CD14-positive monocyte (primary cell): Measurements from ENCODE around the gene TBL1XR1. TPM values are rescaled to one million over a fixed set of nuclear protein-coding genes. Genes with fewer than 3 reads are reported as not detected.
A peak's percentile ranks its signal among the peaks of the same experiment; 100 is the strongest.

Experiments used
- DNase-seq, 3 donors: peaks; one replicate each; pipeline ENCODE4 v3.0.0-alpha.2; 2011 to 2022
- H2AFZ ChIP-seq: 2 replicates; pipeline ENCODE4 v1.6.0; 2012; ENCODE audit warnings: mild to moderate bottlenecking, low read depth, low read length, inconsistent platforms; ENCODE audit not compliant: insufficient read depth, poor library complexity, severe bottlenecking
- H3K27ac ChIP-seq, 2 donors: 1 replicate in 1 of 2; 2 replicates in 1 of 2; pipeline ENCODE4 v1.5.1; 2012 to 2013; ENCODE audit warnings: low read length in 2 of 2, control low read depth in 1 of 2, inconsistent platforms in 1 of 2, low read depth in 1 of 2, mild to moderate bottlenecking in 1 of 2
- H3K27me3 ChIP-seq, 2 donors: one replicate each; pipeline versions ENCODE4 v1.6.0 to v1.6.1; 2011 to 2013; ENCODE audit warnings: low read length in 2 of 2; ENCODE audit not compliant: control insufficient read depth in 2 of 2, insufficient read depth in 2 of 2
- H3K36me3 ChIP-seq, 2 donors: replicated peaks in 1 of 2; 1 replicate in 1 of 2; 2 replicates in 1 of 2; pipeline versions ENCODE4 v1.5.1 to v1.6.1; 2012 to 2013; ENCODE audit warnings: low read length in 2 of 2, control low read depth in 1 of 2, inconsistent platforms in 1 of 2, mild to moderate bottlenecking in 1 of 2; ENCODE audit not compliant: insufficient read depth in 2 of 2, control insufficient read depth in 1 of 2
- H3K4me1 ChIP-seq, 2 donors: 1 replicate in 1 of 2; 2 replicates in 1 of 2; pipeline versions ENCODE4 v1.5.1 to v1.6.1; 2012 to 2013; ENCODE audit warnings: low read length in 2 of 2, control low read depth in 1 of 2, inconsistent platforms in 1 of 2, mild to moderate bottlenecking in 1 of 2, moderate library complexity in 1 of 2; ENCODE audit not compliant: insufficient read depth in 2 of 2, control insufficient read depth in 1 of 2
- H3K4me2 ChIP-seq: replicated peaks from 2 replicates; pipeline ENCODE3; 2012; ENCODE audit warnings: low read length, moderate library complexity, mild to moderate bottlenecking; ENCODE audit not compliant: poor library complexity, severe bottlenecking; ENCODE audit errors: extremely low read depth
- H3K4me3 ChIP-seq, 3 experiments: fragments of 200-600 bp in 1 of 3; sonication (generic) in 1 of 3; replicated peaks in 1 of 3; 1 replicate in 2 of 3; 2 replicates in 1 of 3; pipeline ENCODE4 v1.5.1; 2011 to 2013; ENCODE audit warnings: low read length in 3 of 3, mild to moderate bottlenecking in 3 of 3, control low read depth in 2 of 3, low read depth in 2 of 3, inconsistent platforms in 1 of 3, moderate library complexity in 1 of 3
- H3K79me2 ChIP-seq: 2 replicates; pipeline ENCODE4 v1.6.0; 2012; ENCODE audit warnings: mild to moderate bottlenecking, control low read depth, inconsistent platforms, low read length, moderate library complexity; ENCODE audit not compliant: insufficient read depth
- H3K9ac ChIP-seq: 2 replicates; pipeline ENCODE4 v1.6.0; 2017; ENCODE audit warnings: low read length, mild to moderate bottlenecking; ENCODE audit not compliant: insufficient read depth, poor library complexity, severe bottlenecking
- H3K9me3 ChIP-seq, 2 donors: replicated peaks in 1 of 2; 1 replicate in 1 of 2; 2 replicates in 1 of 2; pipeline versions ENCODE4 v1.5.1 to v1.6.1; 2012 to 2013; ENCODE audit warnings: low read length in 2 of 2, control low read depth in 1 of 2; ENCODE audit not compliant: control insufficient read depth in 1 of 2, insufficient read depth in 1 of 2
- H4K20me1 ChIP-seq: 2 replicates; pipeline ENCODE4 v1.6.0; 2012; ENCODE audit warnings: mild to moderate bottlenecking, low read length, control low read depth, moderate library complexity; ENCODE audit not compliant: insufficient read depth
- H3K27ac Mint-ChIP-seq, 7 donors: one replicate each; pipeline ENCODE4 v1.8.0; 2020; ENCODE audit warnings: mild to moderate bottlenecking in 7 of 7, mixed read lengths in 7 of 7, moderate library complexity in 6 of 7, inconsistent platforms in 2 of 7
- H3K27me3 Mint-ChIP-seq, 3 donors: one replicate each; pipeline ENCODE4 v1.8.0; 2021 to 2022; ENCODE audit warnings: low read depth in 3 of 3, mild to moderate bottlenecking in 3 of 3, mixed read lengths in 3 of 3, moderate library complexity in 3 of 3, inconsistent platforms in 1 of 3
- H3K36me3 Mint-ChIP-seq, 2 donors: one replicate each; pipeline ENCODE4 v1.8.0; 2020; ENCODE audit warnings: mixed read lengths in 2 of 2, inconsistent platforms in 1 of 2, mild to moderate bottlenecking in 1 of 2
- H3K4me1 Mint-ChIP-seq: one replicate; pipeline ENCODE4 v1.8.0; 2020; ENCODE audit warnings: mild to moderate bottlenecking, mixed read lengths
- H3K4me3 Mint-ChIP-seq, 2 donors: one replicate each; pipeline ENCODE4 v1.8.0; 2020; ENCODE audit warnings: mild to moderate bottlenecking in 2 of 2, mixed read lengths in 2 of 2, moderate library complexity in 1 of 2
- H3K9me3 Mint-ChIP-seq, 7 donors: one replicate each; pipeline ENCODE4 v1.8.0; 2020 to 2022; ENCODE audit warnings: mixed read lengths in 7 of 7, mild to moderate bottlenecking in 6 of 7, moderate library complexity in 6 of 7, inconsistent platforms in 2 of 7
- WGBS: methylation state at CpG from one replicate; pipeline ENCODE4 v1.1.5; 2013; ENCODE audit warnings: missing lambda C conversion rate; ENCODE audit not compliant: insufficient coverage; 5-methylcytosine and 5-hydroxymethylcytosine counted together
- intact Hi-C, 2 donors: fragments of 100-400 bp; cut with micrococcal nuclease; formaldehyde crosslinking; loops; one replicate each; pipeline versions ENCODE4 v1.15.0 to v1.15.1; 2023
- polyA plus RNA-seq, 3 donors: library from polyadenylated mRNA; depleted of rRNA in 1 of 3; unstranded in 2 of 3; stranded (reverse) in 1 of 3; fragments of 300-500 nt in 2 of 3; fragments of >200 nt in 1 of 3; fragmentation: Illumina TruSeq in 2 of 3; gene quantifications; 1 replicate in 2 of 3; 2 replicates in 1 of 3; pipeline ENCODE4 v1.2.3, GENCODE V29; 2012 to 2021
- TF ChIP-seq, protein P1 (sequence below): fragments of 200-600 bp; IDR thresholded peaks from one replicate; pipeline ENCODE4 v1.8.0; 2022; ENCODE audit warnings: antibody characterized with exemption, mild to moderate bottlenecking

TBL1XR1 gene
- polyA plus RNA-seq, 3 donors = 10.2 to 20.4 (median 18.3) TPM

DNA sequence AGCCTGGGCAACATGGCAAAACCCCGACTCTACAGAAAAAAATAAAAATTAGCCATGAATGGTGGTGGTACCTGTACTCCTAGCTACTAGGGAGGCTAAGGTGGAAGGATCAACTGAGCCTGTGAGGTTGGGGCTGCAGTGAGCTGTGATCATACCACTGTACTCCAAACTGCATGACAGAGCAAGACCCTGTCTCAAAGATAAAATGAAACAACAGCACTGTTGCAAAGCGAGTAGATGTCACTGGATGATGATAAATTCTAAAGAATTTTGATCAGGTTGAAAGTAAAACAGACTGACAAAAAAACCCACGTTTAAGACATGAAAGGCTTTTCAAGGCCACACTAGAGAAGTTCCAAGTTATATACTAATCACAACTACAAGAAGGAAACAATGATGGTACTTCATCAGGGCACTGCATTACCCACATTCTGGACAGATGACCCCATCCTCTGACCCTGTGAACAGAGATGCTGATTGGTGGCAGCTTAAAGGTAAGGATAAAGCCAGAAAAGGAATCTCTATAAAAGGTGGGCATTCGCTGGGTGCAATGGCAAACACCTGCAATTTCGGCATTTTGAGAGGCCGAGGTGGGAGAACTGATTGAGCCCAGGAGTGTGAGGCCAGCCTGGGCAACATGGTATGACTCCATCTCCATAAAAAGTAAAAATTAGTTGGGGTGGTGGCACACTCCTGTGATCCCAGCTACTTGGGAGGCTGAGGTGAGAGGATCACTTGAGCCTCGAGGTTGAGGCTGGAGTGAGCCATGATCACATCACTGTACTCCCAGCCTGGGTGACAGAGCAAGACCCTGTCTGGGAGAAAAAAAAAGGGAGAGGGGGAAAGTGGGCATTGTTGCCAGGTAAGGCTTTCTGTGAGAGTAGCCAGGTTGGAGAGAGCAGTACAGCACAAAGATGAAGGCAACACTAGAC lies 59.2 kb downstream of the TBL1XR1 start:
- H3K9me3 ChIP-seq = no peaks in the 10 kb centered on the region
- peaks cover 10 to 11% of the 10 kb centered on the region in 2 donors for H3K36me3 Mint-ChIP-seq
- peaks cover 98% of the 10 kb centered on the region for H3K79me2 ChIP-seq
- TF ChIP-seq, protein P1, sequence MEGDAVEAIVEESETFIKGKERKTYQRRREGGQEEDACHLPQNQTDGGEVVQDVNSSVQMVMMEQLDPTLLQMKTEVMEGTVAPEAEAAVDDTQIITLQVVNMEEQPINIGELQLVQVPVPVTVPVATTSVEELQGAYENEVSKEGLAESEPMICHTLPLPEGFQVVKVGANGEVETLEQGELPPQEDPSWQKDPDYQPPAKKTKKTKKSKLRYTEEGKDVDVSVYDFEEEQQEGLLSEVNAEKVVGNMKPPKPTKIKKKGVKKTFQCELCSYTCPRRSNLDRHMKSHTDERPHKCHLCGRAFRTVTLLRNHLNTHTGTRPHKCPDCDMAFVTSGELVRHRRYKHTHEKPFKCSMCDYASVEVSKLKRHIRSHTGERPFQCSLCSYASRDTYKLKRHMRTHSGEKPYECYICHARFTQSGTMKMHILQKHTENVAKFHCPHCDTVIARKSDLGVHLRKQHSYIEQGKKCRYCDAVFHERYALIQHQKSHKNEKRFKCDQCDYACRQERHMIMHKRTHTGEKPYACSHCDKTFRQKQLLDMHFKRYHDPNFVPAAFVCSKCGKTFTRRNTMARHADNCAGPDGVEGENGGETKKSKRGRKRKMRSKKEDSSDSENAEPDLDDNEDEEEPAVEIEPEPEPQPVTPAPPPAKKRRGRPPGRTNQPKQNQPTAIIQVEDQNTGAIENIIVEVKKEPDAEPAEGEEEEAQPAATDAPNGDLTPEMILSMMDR = no peak
- no peak overlapping the region for H2AFZ ChIP-seq
- H3K9ac ChIP-seq = no peak overlapping the region
- H3K36me3 ChIP-seq = no peaks in the 10 kb centered on the region
- no peak overlapping the region for H3K4me3 Mint-ChIP-seq
- peaks cover 12 to 27% of the 10 kb centered on the region in 2 donors for H3K4me1 ChIP-seq
- no peak overlapping the region for H3K4me3 ChIP-seq
- H3K4me2 ChIP-seq = no peak overlapping the region
- intact Hi-C loops = no loop called here
- peak overlapping the region in 1 of 2 donors; percentile 2 for H3K27ac ChIP-seq
- H3K4me1 Mint-ChIP-seq = peaks cover 34% of the 10 kb centered on the region
- peaks cover 94% of the 10 kb centered on the region for H4K20me1 ChIP-seq
- no peaks in the 10 kb centered on the region for H3K27me3 ChIP-seq
- no peak for DNase-seq
- no peaks in the 10 kb centered on the region for H3K27me3 Mint-ChIP-seq
- WGBS = 93% methylated on average over 4 of the region's 7 CpGs
- no peaks in the 10 kb centered on the region for H3K9me3 Mint-ChIP-seq
- H3K27ac Mint-ChIP-seq = peak overlapping the region in 5 of 7 donors; percentile 43 to 86 (median 63)

DNA sequence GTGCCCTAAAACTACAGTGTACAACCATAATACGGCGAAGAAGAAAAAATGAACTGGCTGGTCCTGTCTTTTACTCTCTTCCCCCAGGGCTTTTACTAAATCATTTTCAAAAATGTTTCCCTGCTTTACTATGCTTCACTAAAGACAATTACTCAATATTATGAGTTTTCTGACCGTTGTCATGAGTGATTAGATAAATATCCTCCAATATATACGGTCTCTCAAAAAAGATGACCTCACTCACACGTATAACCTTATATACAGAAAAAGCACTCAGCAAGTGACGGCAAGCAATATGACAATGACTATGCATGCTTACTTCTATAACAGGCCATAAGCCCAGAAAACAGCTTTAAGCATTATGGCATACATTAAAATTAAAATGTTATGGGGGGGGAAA lies 60.5 kb downstream of the TBL1XR1 start:
- Histone ChIP-seq H3K9ac (no peak overlapping the region), H3K79me2 (peaks cover 98% of the 10 kb centered on the region), H3K4me1 (peaks cover 6 to 17% of the 10 kb centered on the region in 2 donors), H3K4me2 (no peak overlapping the region), H3K4me3 (no peak overlapping the region), H2AFZ (no peak overlapping the region), H3K36me3 (peaks cover 0 to 10% of the 10 kb centered on the region in 2 donors), H3K27me3 (no peaks in the 10 kb centered on the region), H3K27ac (no peak overlapping the region), H3K9me3 (no peaks in the 10 kb centered on the region), H4K20me1 (peaks cover 96% of the 10 kb centered on the region)
- H3K27ac Mint-ChIP-seq = peak overlapping the region in 1 of 7 donors; percentile 27
- no peak for DNase-seq
- intact Hi-C loops = no loop called here
- peaks cover 10 to 11% of the 10 kb centered on the region in 2 donors for H3K36me3 Mint-ChIP-seq
- H3K4me1 Mint-ChIP-seq = peaks cover 35% of the 10 kb centered on the region
- no peaks in the 10 kb centered on the region for H3K27me3 Mint-ChIP-seq
- no peak overlapping the region for H3K4me3 Mint-ChIP-seq
- TF ChIP-seq, protein P1 = no peak
- 60% methylated on average over 2 of the region's 6 CpGs for WGBS
- H3K9me3 Mint-ChIP-seq = no peaks in the 10 kb centered on the region
